Natural killer cell (primary cell): Measurements from ENCODE around the gene EGR4. TPM values are rescaled to one million over a fixed set of nuclear protein-coding genes. Genes with fewer than 3 reads are reported as not detected.

Experiments
- ATAC-seq, 3 donors: fragments of 150-1000 bp in 2 of 3; fragments of 200-7000 bp in 1 of 3; cut with Tn5 transposase; 1 replicate in 1 of 3; 2 replicates in 2 of 3; pipeline ENCODE4 v1.10.0; 2021; ENCODE audit warnings: mild to moderate bottlenecking in 2 of 3, moderate library complexity in 2 of 3
- DNase-seq, 2 donors: peaks; one replicate each; pipeline versions ENCODE4 v3.0.0 to v3.0.0-alpha.2; 2013 to 2021; ENCODE audit warnings: mixed read lengths in 1 of 2
- H3K27ac ChIP-seq: one replicate; pipeline ENCODE4 v1.5.1; 2013; ENCODE audit warnings: mild to moderate bottlenecking, low read length
- H3K27me3 ChIP-seq: one replicate; pipeline ENCODE4 v1.6.1; 2013; ENCODE audit warnings: low read length; ENCODE audit not compliant: control insufficient read depth, insufficient read depth
- H3K36me3 ChIP-seq: one replicate; pipeline ENCODE4 v1.6.1; 2013; ENCODE audit warnings: low read length; ENCODE audit not compliant: control insufficient read depth, insufficient read depth
- H3K4me1 ChIP-seq: one replicate; pipeline ENCODE4 v1.6.1; 2013; ENCODE audit warnings: low read length; ENCODE audit not compliant: control insufficient read depth, insufficient read depth
- H3K4me3 ChIP-seq: one replicate; pipeline ENCODE4 v1.5.1; 2013; ENCODE audit warnings: low read length
- H3K9me3 ChIP-seq: one replicate; pipeline ENCODE4 v1.6.1; 2013; ENCODE audit warnings: low read length; ENCODE audit not compliant: control insufficient read depth, insufficient read depth
- H3K27ac Mint-ChIP-seq, 2 donors: one replicate each; pipeline ENCODE4 v1.8.0; 2022; ENCODE audit warnings: mild to moderate bottlenecking in 2 of 2, mixed read lengths in 2 of 2, moderate library complexity in 1 of 2
- H3K27me3 Mint-ChIP-seq, 2 donors: one replicate each; pipeline ENCODE4 v1.8.0; 2022; ENCODE audit warnings: low read depth in 2 of 2, mixed read lengths in 2 of 2
- H3K36me3 Mint-ChIP-seq: one replicate; pipeline ENCODE4 v1.8.0; 2022; ENCODE audit warnings: mixed read lengths
- H3K4me1 Mint-ChIP-seq, 2 donors: one replicate each; pipeline ENCODE4 v1.8.0; 2022; ENCODE audit warnings: mixed read lengths in 2 of 2
- H3K4me3 Mint-ChIP-seq: one replicate; pipeline ENCODE4 v1.8.0; 2022; ENCODE audit warnings: mild to moderate bottlenecking, moderate library complexity, mixed read lengths
- H3K9me3 Mint-ChIP-seq, 2 donors: one replicate each; pipeline ENCODE4 v1.8.0; 2022; ENCODE audit warnings: mixed read lengths in 2 of 2
- CTCF ChIP-seq: fragments of 200-600 bp; IDR thresholded peaks from one replicate; pipeline ENCODE4 v1.8.0; 2022; ENCODE audit warnings: antibody characterized with exemption
- WGBS: methylation state at CpG from one replicate; pipeline ENCODE4 v1.1.7; 2013; ENCODE audit warnings: missing lambda C conversion rate; ENCODE audit not compliant: insufficient coverage; 5-methylcytosine and 5-hydroxymethylcytosine counted together
- intact Hi-C: fragments of 100-400 bp; cut with micrococcal nuclease; formaldehyde crosslinking; loops from one replicate; pipeline ENCODE4 v1.14.2; 2022
- total RNA-seq, 4 donors: library from RNA; stranded (reverse); fragments of 120-200 nt in 1 of 4; gene quantifications; one replicate each; pipeline versions ENCODE4 v1.2.3 to v1.2.4, GENCODE V29; 2013 to 2022

EGR4 gene
- total RNA-seq, 3 donors from 2014 or later (not counting 1 experiment from before 2014, with no cell fraction given) = 0.28 to 2.6 (median 1.1) TPM

DNA sequence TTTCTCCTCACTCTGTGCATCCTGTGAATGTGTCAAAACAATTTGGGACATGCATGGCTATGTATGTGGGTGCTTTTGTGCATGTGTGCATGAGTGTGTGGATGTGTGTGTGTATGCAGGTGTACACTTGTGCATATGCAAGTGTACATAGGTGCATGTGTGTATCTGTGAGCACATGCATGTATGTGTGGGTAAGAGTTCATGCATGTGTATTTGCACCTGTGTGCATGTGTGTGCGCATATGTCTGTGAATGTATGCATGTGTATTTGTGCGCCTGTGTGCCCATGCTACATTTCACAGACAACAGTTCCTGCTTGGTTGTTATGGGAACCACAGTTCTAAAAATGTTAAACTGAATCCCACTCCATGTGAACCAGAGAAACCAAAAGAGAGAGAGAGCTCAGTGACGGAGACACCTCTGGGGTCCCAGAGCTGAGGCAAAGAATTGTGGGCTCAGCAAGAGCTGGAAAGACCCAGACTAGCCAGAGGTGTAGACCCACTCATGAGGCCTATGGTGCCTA lies 7.2 kb downstream of the EGR4 start:
- Mint-ChIP-seq H3K4me3 (peak overlapping the region; percentile 75), H3K27ac (no peak overlapping the region), H3K27me3 (peaks cover 27 to 31% of the 10 kb centered on the region in 2 donors), H3K4me1 (peaks cover 16 to 19% of the 10 kb centered on the region in 2 donors), H3K36me3 (no peaks in the 10 kb centered on the region), H3K9me3 (no peaks in the 10 kb centered on the region)
- Histone ChIP-seq H3K4me1 (peaks cover 26% of the 10 kb centered on the region), H3K27me3 (peaks cover 15% of the 10 kb centered on the region), H3K4me3 (no peak overlapping the region), H3K36me3 (no peaks in the 10 kb centered on the region), H3K9me3 (no peaks in the 10 kb centered on the region), H3K27ac (no peak overlapping the region)
- 91% methylated on average over 3 of the region's 3 CpGs for WGBS
- no peak for TF ChIP-seq CTCF
- no peak for DNase-seq
- no peak for ATAC-seq
- intact Hi-C loops = no loop called here

DNA sequence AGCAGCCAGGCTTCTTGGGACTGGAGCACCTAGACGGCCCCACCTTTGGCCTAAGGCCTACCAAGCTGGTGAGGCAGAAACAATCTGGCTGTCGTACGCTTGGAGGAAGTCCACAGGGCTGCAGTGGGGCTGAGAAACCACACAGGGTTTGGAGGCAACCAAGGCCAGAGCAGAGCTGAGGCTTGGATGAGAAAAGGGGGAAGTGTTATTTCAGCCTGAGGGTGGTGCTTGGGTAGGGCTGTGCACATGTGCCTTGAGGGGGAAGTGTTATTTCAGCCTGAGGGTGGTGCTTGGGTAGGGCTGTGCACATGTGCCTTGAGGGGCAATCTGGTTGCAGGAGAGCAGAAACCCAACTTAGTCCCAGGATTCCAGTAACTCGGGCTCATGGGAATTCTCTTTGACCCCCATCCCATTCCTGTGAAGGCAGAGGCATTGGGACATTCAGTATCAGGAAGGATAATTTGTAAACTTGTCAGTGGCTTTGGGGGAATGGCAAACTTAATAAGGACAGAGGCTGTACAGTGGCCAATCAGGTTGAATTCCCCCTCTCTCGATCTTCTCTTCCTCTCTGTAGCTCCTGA lies 8.1 kb downstream of the EGR4 start:
- DNase-seq (peak in 1 of 2 donors; percentile 38), ATAC-seq (peak; percentile 36 to 62 (median 38))
- Mint-ChIP-seq H3K4me3 (peak overlapping the region; percentile 75), H3K27ac (peak overlapping the region in 1 of 2 donors; percentile 16), H3K9me3 (no peaks in the 10 kb centered on the region), H3K27me3 (peaks cover 20 to 21% of the 10 kb centered on the region in 2 donors), H3K36me3 (no peaks in the 10 kb centered on the region), H3K4me1 (peaks cover 12 to 21% of the 10 kb centered on the region in 2 donors)
- H3K27ac ChIP-seq = peak overlapping the region; percentile 57
- no peak for TF ChIP-seq CTCF
- peak overlapping the region; percentile 63 for H3K4me3 ChIP-seq
- peaks cover 7% of the 10 kb centered on the region for H3K27me3 ChIP-seq
- no peaks in the 10 kb centered on the region for H3K9me3 ChIP-seq
- H3K36me3 ChIP-seq = no peaks in the 10 kb centered on the region
- intact Hi-C loops = no loop called here
- peaks cover 22% of the 10 kb centered on the region for H3K4me1 ChIP-seq
- WGBS = 10% methylated on average over 5 of the region's 5 CpGs

DNA sequence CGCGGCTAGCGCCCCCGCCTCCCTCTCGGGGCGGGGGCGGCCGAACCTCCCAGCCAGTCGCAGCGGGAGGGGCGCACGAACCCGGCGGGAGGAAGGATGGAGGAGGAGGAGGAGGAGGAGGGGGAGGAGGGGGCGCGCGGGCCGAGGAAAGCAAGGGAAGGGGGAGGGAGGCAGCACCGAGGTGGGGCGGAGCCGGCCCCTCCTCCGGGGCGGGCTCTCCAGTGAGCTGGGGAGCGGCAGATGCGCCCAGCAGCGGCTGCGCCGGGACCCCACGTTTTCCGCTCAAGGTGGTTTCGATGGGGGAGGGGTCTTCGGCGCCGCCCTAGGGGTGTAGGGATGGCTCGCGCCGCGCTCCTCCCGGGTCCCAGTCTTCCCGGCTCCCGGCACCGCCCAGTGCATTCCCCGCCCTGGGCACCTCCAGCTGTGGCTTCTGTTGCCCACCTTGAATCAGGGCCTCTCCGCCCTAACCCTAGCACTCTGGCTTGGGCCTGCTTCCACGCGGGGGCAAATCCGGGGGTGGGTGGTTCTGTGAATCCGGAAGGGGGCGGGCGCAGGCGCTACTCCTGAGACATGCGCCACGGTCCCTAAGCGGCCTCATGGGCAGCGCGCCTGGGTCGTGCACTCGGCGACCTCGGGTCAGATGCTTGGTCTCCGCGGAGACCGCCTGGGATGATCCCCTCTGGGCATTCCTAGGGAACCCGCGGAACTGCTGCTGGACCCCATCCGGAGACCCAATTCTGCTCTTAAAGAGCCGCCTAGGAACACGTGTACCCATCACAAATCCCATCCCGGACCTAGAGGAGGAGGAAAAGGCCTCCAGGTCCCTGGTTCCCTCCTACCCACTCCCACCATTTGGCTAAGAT lies 8.8 kb downstream of the EGR4 start, which contains the start of gene FBXO41:
TSS of gene FBXO41 (minus strand) at position 183 of the 863 bp plus-strand sequence. CDS start 14,848 bp downstream, outside the sequence.
- ATAC-seq = peak; percentile 77 to 86 (median 83)
- Histone ChIP-seq H3K27ac (peak within 1 kb of the TSS; percentile 57), H3K4me1 (peaks cover 22% of the 10 kb centered on the region), H3K9me3 (no peaks in the 10 kb centered on the region), H3K4me3 (peak within 1 kb of the TSS; percentile 63), H3K27me3 (peaks cover 2% of the 10 kb centered on the region), H3K36me3 (no peaks in the 10 kb centered on the region)
- Mint-ChIP-seq H3K36me3 (no peaks in the 10 kb centered on the region), H3K4me1 (peaks cover 12 to 22% of the 10 kb centered on the region in 2 donors), H3K27ac (peak within 1 kb of the TSS in 1 of 2 donors; percentile 16), H3K27me3 (peaks cover 16 to 18% of the 10 kb centered on the region in 2 donors), H3K9me3 (no peaks in the 10 kb centered on the region), H3K4me3 (peak within 1 kb of the TSS; percentile 78)
- WGBS = under 1% methylated on average over 66 of the region's 69 CpGs
- TF ChIP-seq CTCF = no peak
- intact Hi-C loops = loop anchor here (1.0 kb wide), 1 partner anchor 9 kb away; the partner anchor contains the start of gene EGR4
- DNase-seq = peak; percentile 39 to 81
